A549 (cell line): Measurements from ENCODE around the gene CD55. TPM values are rescaled to one million over a fixed set of nuclear protein-coding genes. Genes with fewer than 3 reads are reported as not detected.

Source experiments
- ATAC-seq, 2 experiments: fragments of 200-7000 bp in 1 of 2; fragments of >200 bp in 1 of 2; cut with Nextera tagmentation in 1 of 2; cut with Tn5 transposase in 1 of 2; 3 replicates each; pipeline versions ENCODE4 v1.8.0 to v1.9.1; 2018 to 2020; ENCODE audit warnings: mild to moderate bottlenecking in 1 of 2, moderate library complexity in 1 of 2
- CTCF ChIA-PET: fragments of 300-600 bp; sonication (Branson Sonifier 250); formaldehyde crosslinking; extraction: SDS; loops from one replicate; lab custom pipeline; 2021; ENCODE audit warnings: antibody characterized with exemption, inconsistent platforms; lab: Yijun Ruan, JAX
- POLR2A ChIA-PET: fragments of 350-600 bp; formaldehyde crosslinking; extraction: SDS; loops from one replicate; lab custom pipeline; 2021; ENCODE audit warnings: antibody characterized with exemption, inconsistent platforms; lab: Yijun Ruan, JAX
- DNase-seq, 2 experiments: peaks; one replicate each; pipeline versions ENCODE4 v3.0.0 to v3.0.0-alpha.2; 2011 to 2016; ENCODE audit warnings: low read depth in 1 of 2, low spot score in 1 of 2
- FAIRE-seq: peaks from 2 replicates; lab custom pipeline; 2011; peaks lifted over from hg19 to GRCh38; lab: Jason Lieb, UNC
- H3K27ac ChIP-seq, 2 experiments: fragments of >200 bp; sonication (Bioruptor Twin); formaldehyde crosslinking; 3 replicates each; pipeline ENCODE4 v1.5.1; 2016 to 2017
- H3K4me1 ChIP-seq: fragments of >200 bp; sonication (Bioruptor Twin); formaldehyde crosslinking; 3 replicates; pipeline ENCODE4 v1.6.1; 2016
- H3K4me2 ChIP-seq: fragments of >200 bp; sonication (Bioruptor Twin); formaldehyde crosslinking; 3 replicates; pipeline ENCODE4 v1.6.1; 2016
- H3K4me3 ChIP-seq: fragments of >200 bp; sonication (Bioruptor Twin); formaldehyde crosslinking; 3 replicates; pipeline ENCODE4 v1.5.1; 2016
- H3K9me3 ChIP-seq: fragments of >200 bp; sonication (Bioruptor Twin); formaldehyde crosslinking; 3 replicates; pipeline ENCODE4 v1.6.1; 2016
- ATOH8 ChIP-seq: fragments of 250-450 bp; sonication (Bioruptor Pico); IDR thresholded peaks from 2 replicates; pipeline ENCODE4 v1.5.0; 2020; ENCODE audit warnings: low read depth, mild to moderate bottlenecking, moderate library complexity
- BHLHE40 ChIP-seq: IDR thresholded peaks from 2 replicates; pipeline ENCODE4 v1.6.1; 2012; ENCODE audit warnings: low read depth, low read length, inconsistent platforms
- CBX2 ChIP-seq: fragments of 200-600 bp; sonication (generic); IDR thresholded peaks from 2 replicates; pipeline ENCODE4 v1.6.1; 2016; ENCODE audit warnings: low read depth, mild to moderate bottlenecking, borderline replicate concordance
- EP300 ChIP-seq, 2 experiments: fragments of >200 bp; sonication (Bioruptor Twin); formaldehyde crosslinking; IDR thresholded peaks; 2 replicates in 1 of 2; 3 replicates in 1 of 2; pipeline ENCODE4 v1.6.1; 2016 to 2017
- FOSL2 ChIP-seq, 2 experiments: fragments of 450-650 bp in 1 of 2; fragments of >200 bp in 1 of 2; sonication (Bioruptor Twin) in 1 of 2; formaldehyde crosslinking; IDR thresholded peaks; 2 replicates each; pipeline versions ENCODE4 v1.5.0 to v1.6.1; 2016 to 2020; ENCODE audit warnings: mild to moderate bottlenecking in 1 of 2, moderate library complexity in 1 of 2
- FOXS1 ChIP-seq: fragments of 250-450 bp; sonication (Bioruptor Pico); IDR thresholded peaks from 2 replicates; pipeline ENCODE4 v1.5.0; 2020; ENCODE audit warnings: mild to moderate bottlenecking, moderate library complexity
- GATA3 ChIP-seq: IDR thresholded peaks from 2 replicates; pipeline ENCODE4 v1.6.1; 2012; ENCODE audit warnings: borderline replicate concordance
- HEYL ChIP-seq: fragments of 250-450 bp; sonication (Bioruptor Pico); IDR thresholded peaks from 2 replicates; pipeline ENCODE4 v1.8.0; 2021; ENCODE audit warnings: mild to moderate bottlenecking, moderate library complexity
- HOXA7 ChIP-seq: fragments of 250-450 bp; sonication (Bioruptor Pico); IDR thresholded peaks from 2 replicates; pipeline ENCODE4 v1.5.0; 2020; ENCODE audit warnings: mild to moderate bottlenecking, moderate library complexity
- HOXB13 ChIP-seq: fragments of 250-450 bp; sonication (Bioruptor Pico); IDR thresholded peaks from 2 replicates; pipeline ENCODE4 v1.5.0; 2020; ENCODE audit warnings: low read depth, mild to moderate bottlenecking, moderate library complexity
- KDM1A ChIP-seq: fragments of 200-600 bp; sonication (generic); IDR thresholded peaks from 2 replicates; pipeline ENCODE4 v1.6.1; 2016; ENCODE audit warnings: low read depth, mild to moderate bottlenecking
- MAX ChIP-seq: IDR thresholded peaks from 2 replicates; pipeline ENCODE4 v1.6.1; 2012
- NFE2L2 ChIP-seq: fragments of 150-350 bp; conservative IDR thresholded peaks from 2 replicates; pipeline ENCODE4 v1.6.1; 2014; ENCODE audit warnings: low read length
- PHF8 ChIP-seq: fragments of 200-600 bp; sonication (generic); IDR thresholded peaks from 2 replicates; pipeline ENCODE4 v1.6.1; 2016; ENCODE audit warnings: low read depth, mild to moderate bottlenecking, antibody characterized with exemption, moderate library complexity, borderline replicate concordance
- POLR2AphosphoS2 ChIP-seq: conservative IDR thresholded peaks from 2 replicates; pipeline ENCODE4 v1.6.1; 2012; ENCODE audit warnings: low read length, improper control_type of control experiment, inconsistent platforms
- RARB ChIP-seq: fragments of 250-450 bp; sonication (Bioruptor Pico); IDR thresholded peaks from 2 replicates; pipeline ENCODE4 v1.8.0; 2021; ENCODE audit warnings: mild to moderate bottlenecking, moderate library complexity
- RFX5 ChIP-seq: fragments of 450-650 bp; IDR thresholded peaks from 2 replicates; pipeline ENCODE4 v1.7.1; 2014; ENCODE audit warnings: antibody characterized with exemption, mild to moderate bottlenecking, moderate library complexity
- ZC3H11A ChIP-seq: fragments of 450-650 bp; IDR thresholded peaks from 2 replicates; pipeline ENCODE4 v1.6.1; 2014; ENCODE audit warnings: antibody characterized with exemption, mild to moderate bottlenecking
- ZFP36 ChIP-seq: fragments of 450-650 bp; IDR thresholded peaks from 2 replicates; pipeline ENCODE4 v1.6.1; 2014; ENCODE audit warnings: borderline replicate concordance; ENCODE audit not compliant: partially characterized antibody
- ZNF302 ChIP-seq: fragments of 250-450 bp; sonication (Bioruptor Pico); IDR thresholded peaks from 2 replicates; pipeline ENCODE4 v1.9.0; 2021; ENCODE audit warnings: inconsistent platforms, mild to moderate bottlenecking, moderate library complexity
- WGBS: methylation state at CpG from one replicate; pipeline ENCODE4 v1.1.6; 2017; ENCODE audit errors: missing lambda C conversion rate; 5-methylcytosine and 5-hydroxymethylcytosine counted together
- polyA plus RNA-seq, 4 experiments: library from polyadenylated mRNA; depleted of rRNA in 3 of 4; stranded (reverse); fragments of >200 nt; fragmentation: RNase III in 1 of 4; extraction: RNeasy Plus Mini Kit Qiagen cat#74134 plus additional on column Dnase treatment in 1 of 4; gene quantifications; 2 replicates in 3 of 4; 3 replicates in 1 of 4; pipeline ENCODE4 v1.2.3, GENCODE V29; 2011 to 2017
- TF ChIP-seq, protein P1 (sequence below): fragments of >200 bp; sonication (Bioruptor Twin); formaldehyde crosslinking; IDR thresholded peaks from 3 replicates; pipeline ENCODE4 v1.5.1; 2016

The CD55 gene
- polyA plus RNA-seq, 2 of the 4 experiments (the other 2 are of a cell fraction) = 37.0 to 173 TPM

- TF ChIP-seq POLR2AphosphoS2 = peak; percentile 70; the same call in 1 of the 2 replicates
- TF ChIP-seq RARB (CRISPR knock-in tag) = no peak
- no peak for TF ChIP-seq FOSL2 (IDR thresholded peaks at IDR 0.05)
- peak; percentile 38; the same call in 1 of the 2 replicates for TF ChIP-seq FOSL2 (CRISPR knock-in tag; IDR thresholded peaks at IDR 0.05)
- TF ChIP-seq RFX5 = no peak
- TF ChIP-seq HEYL (CRISPR knock-in tag) = no peak
- ChIA-PET POLR2A (interaction anchor here (2.9 kb wide), 1 partner anchor 15 kb away, joined by 16 read pairs; the partner anchor contains the start of gene CD55), CTCF (interaction anchor here (0.7 to 0.8 kb wide), 2 partner anchors 10 to 68 kb away, joined by 3 to 4 read pairs; no protein-coding TSS in a partner anchor)
- Histone ChIP-seq H3K4me3 (no peak overlapping the region), H3K9me3 (peaks cover 6% of the 10 kb centered on the region; the same call in 1 of the 3 replicates), H3K4me2 (no peak overlapping the region), H3K27ac (peak overlapping the region in 1 of 2 experiments; percentile 2; a peak in 2 of 6 replicates), H3K4me1 (no peaks in the 10 kb centered on the region; the same call in 1 of the 3 replicates)
- FAIRE-seq (no peak), DNase-seq (peak; percentile 11 to 77), ATAC-seq (peak; percentile 75 to 78)
- WGBS = 34% methylated on average over 3 of the region's 3 CpGs
Observed at GRCh38 chr1:207336559-207337467, 15.3 kb downstream of the CD55 start.

DNA sequence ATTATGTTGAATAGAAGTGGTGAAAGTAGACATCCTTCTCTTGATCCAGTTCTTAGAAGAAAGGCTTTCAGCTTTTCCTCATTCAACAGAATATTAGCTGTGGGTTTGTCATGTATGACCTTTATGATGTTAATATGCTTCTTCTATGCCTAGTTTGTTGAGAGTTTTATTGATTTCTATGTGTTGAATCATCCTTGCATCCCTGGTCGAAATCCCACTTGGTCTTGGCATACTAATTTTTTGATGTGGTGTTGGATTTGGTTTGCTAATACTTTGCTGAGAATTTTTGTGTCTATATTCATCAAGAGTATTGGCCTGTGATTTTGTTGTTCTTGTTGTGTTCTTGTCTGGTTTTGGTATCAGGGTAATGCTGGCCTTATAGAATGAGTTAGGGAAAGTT lies 20.9 kb downstream of the CD55 start:
- H3K4me2 ChIP-seq = no peak overlapping the region
- CTCF ChIA-PET = no interaction called here
- FAIRE-seq = no peak
- 61% methylated on average over 1 of the region's 1 CpG for whole genome bisulfite sequencing
- TF ChIP-seq FOSL2 (IDR thresholded peaks at IDR 0.05) = no peak
- no peak for TF ChIP-seq FOSL2 (CRISPR knock-in tag; IDR thresholded peaks at IDR 0.05)
- TF ChIP-seq HOXB13 (CRISPR knock-in tag) = no peak
- TF ChIP-seq HEYL (CRISPR knock-in tag) = no peak
- no peak for TF ChIP-seq GATA3
- TF ChIP-seq FOXS1 (CRISPR knock-in tag) = no peak
- TF ChIP-seq ZC3H11A = no peak
- TF ChIP-seq, all 56 proteins: peak for 0
- Histone ChIP-seq H3K9me3 (no peaks in the 10 kb centered on the region), H3K4me1 (no peaks in the 10 kb centered on the region), H3K4me3 (no peak overlapping the region), H3K27ac (no peak overlapping the region)
- DNase-seq (no peak), ATAC-seq (no peak)
- POLR2A ChIA-PET = no interaction called here

GRCh38 chr1:207343675-207344074 lies 22.2 kb downstream of the CD55 start:
- POLR2A ChIA-PET = no interaction called here

More at GRCh38 chr1:207343675-207344074, 22.2 kb downstream of the CD55 start:
- H3K9me3 ChIP-seq = no peaks in the 10 kb centered on the region
- CTCF ChIA-PET = no interaction called here
- no peak overlapping the region for H3K4me2 ChIP-seq
- H3K4me3 ChIP-seq = no peak overlapping the region
- no peak for DNase-seq
- H3K27ac ChIP-seq = no peak overlapping the region
- no peak for FAIRE-seq
- ATAC-seq = no peak
- TF ChIP-seq ZFP36 (no peak), CBX2 (no peak), PHF8 (no peak), ZC3H11A (no peak), KDM1A (no peak), NFE2L2 (no peak), MAX (no peak), HOXA7 (no peak), RARB (CRISPR knock-in tag) (no peak), ZNF302 (CRISPR knock-in tag) (no peak), HEYL (CRISPR knock-in tag) (no peak), ATOH8 (CRISPR knock-in tag) (no peak), BHLHE40 (no peak), EP300 (IDR thresholded peaks at IDR 0.05) (no peak), FOSL2 (IDR thresholded peaks at IDR 0.05) (no peak), FOSL2 (CRISPR knock-in tag; IDR thresholded peaks at IDR 0.05) (no peak)
- TF ChIP-seq, protein P1, sequence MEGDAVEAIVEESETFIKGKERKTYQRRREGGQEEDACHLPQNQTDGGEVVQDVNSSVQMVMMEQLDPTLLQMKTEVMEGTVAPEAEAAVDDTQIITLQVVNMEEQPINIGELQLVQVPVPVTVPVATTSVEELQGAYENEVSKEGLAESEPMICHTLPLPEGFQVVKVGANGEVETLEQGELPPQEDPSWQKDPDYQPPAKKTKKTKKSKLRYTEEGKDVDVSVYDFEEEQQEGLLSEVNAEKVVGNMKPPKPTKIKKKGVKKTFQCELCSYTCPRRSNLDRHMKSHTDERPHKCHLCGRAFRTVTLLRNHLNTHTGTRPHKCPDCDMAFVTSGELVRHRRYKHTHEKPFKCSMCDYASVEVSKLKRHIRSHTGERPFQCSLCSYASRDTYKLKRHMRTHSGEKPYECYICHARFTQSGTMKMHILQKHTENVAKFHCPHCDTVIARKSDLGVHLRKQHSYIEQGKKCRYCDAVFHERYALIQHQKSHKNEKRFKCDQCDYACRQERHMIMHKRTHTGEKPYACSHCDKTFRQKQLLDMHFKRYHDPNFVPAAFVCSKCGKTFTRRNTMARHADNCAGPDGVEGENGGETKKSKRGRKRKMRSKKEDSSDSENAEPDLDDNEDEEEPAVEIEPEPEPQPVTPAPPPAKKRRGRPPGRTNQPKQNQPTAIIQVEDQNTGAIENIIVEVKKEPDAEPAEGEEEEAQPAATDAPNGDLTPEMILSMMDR = no peak
- H3K4me1 ChIP-seq = no peaks in the 10 kb centered on the region
